Ishikawa (cell line): Measurements from ENCODE around the gene HOXD12.

Source experiments
- CEBPB ChIP-seq: IDR thresholded peaks from 2 replicates; pipeline ENCODE4 v1.6.1; 2012
- CREB1 ChIP-seq: IDR thresholded peaks from 2 replicates; pipeline ENCODE4 v1.6.1; 2012; ENCODE audit warnings: low read depth
- EGR1 ChIP-seq: IDR thresholded peaks from 2 replicates; pipeline ENCODE4 v1.6.1; 2012
- EP300 ChIP-seq: IDR thresholded peaks from 2 replicates; pipeline ENCODE4 v1.6.1; 2012; ENCODE audit warnings: borderline replicate concordance
- FOXM1 ChIP-seq: IDR thresholded peaks from 2 replicates; pipeline ENCODE4 v1.6.1; 2012; ENCODE audit warnings: low read depth, borderline replicate concordance
- MAX ChIP-seq: IDR thresholded peaks from 2 replicates; pipeline ENCODE4 v1.6.1; 2012
- NFIC ChIP-seq: IDR thresholded peaks from 2 replicates; pipeline ENCODE4 v1.6.1; 2012
- RAD21 ChIP-seq: IDR thresholded peaks from 2 replicates; pipeline ENCODE4 v1.6.1; 2012; ENCODE audit warnings: low read depth
- REST ChIP-seq: IDR thresholded peaks from 2 replicates; pipeline ENCODE4 v1.6.1; 2012; ENCODE audit warnings: low read depth, mild to moderate bottlenecking
- TAF1 ChIP-seq: IDR thresholded peaks from 2 replicates; pipeline ENCODE4 v1.6.1; 2012; ENCODE audit warnings: low read depth, mild to moderate bottlenecking
- TCF12 ChIP-seq: IDR thresholded peaks from 2 replicates; pipeline ENCODE4 v1.6.1; 2012; ENCODE audit warnings: low read depth
- TEAD4 ChIP-seq: IDR thresholded peaks from 2 replicates; pipeline ENCODE4 v1.6.1; 2012
- YY1 ChIP-seq: IDR thresholded peaks from 2 replicates; pipeline ENCODE4 v1.6.1; 2012; ENCODE audit warnings: low read depth
- ZBTB7A ChIP-seq: IDR thresholded peaks from 2 replicates; pipeline ENCODE4 v1.6.1; 2012; ENCODE audit warnings: low read depth
- TF ChIP-seq, protein P1 (sequence below): IDR thresholded peaks from 2 replicates; pipeline ENCODE4 v1.6.1; 2012

Gene HOXD12, protein sequence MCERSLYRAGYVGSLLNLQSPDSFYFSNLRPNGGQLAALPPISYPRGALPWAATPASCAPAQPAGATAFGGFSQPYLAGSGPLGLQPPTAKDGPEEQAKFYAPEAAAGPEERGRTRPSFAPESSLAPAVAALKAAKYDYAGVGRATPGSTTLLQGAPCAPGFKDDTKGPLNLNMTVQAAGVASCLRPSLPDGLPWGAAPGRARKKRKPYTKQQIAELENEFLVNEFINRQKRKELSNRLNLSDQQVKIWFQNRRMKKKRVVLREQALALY

GRCh38 chr2:176099728-176100546 is at the start of gene HOXD12:
Gene HOXD12 (plus strand): TSS chr2:176099795. CDS start chr2:176099802, 7 bp downstream.
- TF ChIP-seq, protein P1, sequence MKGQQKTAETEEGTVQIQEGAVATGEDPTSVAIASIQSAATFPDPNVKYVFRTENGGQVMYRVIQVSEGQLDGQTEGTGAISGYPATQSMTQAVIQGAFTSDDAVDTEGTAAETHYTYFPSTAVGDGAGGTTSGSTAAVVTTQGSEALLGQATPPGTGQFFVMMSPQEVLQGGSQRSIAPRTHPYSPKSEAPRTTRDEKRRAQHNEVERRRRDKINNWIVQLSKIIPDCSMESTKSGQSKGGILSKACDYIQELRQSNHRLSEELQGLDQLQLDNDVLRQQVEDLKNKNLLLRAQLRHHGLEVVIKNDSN: no peak
- no peak for TF ChIP-seq ZBTB7A
- no peak for TF ChIP-seq RAD21
- TF ChIP-seq YY1: no peak
- no peak for TF ChIP-seq EP300
- TF ChIP-seq CREB1: no peak
- no peak for TF ChIP-seq NFIC
- no peak for TF ChIP-seq EGR1
- TF ChIP-seq TEAD4: no peak
- no peak for TF ChIP-seq TAF1
- no peak for TF ChIP-seq TCF12
- TF ChIP-seq MAX: no peak

- no peak for TF ChIP-seq FOXM1
- TF ChIP-seq TEAD4: no peak
- no peak for TF ChIP-seq ZBTB7A
- no peak for TF ChIP-seq EP300
- no peak for TF ChIP-seq YY1
Measured at GRCh38 chr2:176056406-176056805, 43.2 kb upstream of the HOXD12 start.

- no peak for TF ChIP-seq CREB1
- no peak for TF ChIP-seq MAX
- TF ChIP-seq FOXM1: no peak
- TF ChIP-seq NFIC: no peak
- no peak for TF ChIP-seq REST
- no peak for TF ChIP-seq RAD21
- TF ChIP-seq CEBPB: no peak
- TF ChIP-seq ZBTB7A: no peak
- TF ChIP-seq YY1: no peak
- no peak for TF ChIP-seq EP300
- TF ChIP-seq TAF1: no peak
- no peak for TF ChIP-seq TCF12
- no peak for TF ChIP-seq TEAD4
- no peak for TF ChIP-seq EGR1
- TF ChIP-seq, protein P1: no peak
Measured at GRCh38 chr2:176063958-176064357, 35.6 kb upstream of the HOXD12 start.

DNA sequence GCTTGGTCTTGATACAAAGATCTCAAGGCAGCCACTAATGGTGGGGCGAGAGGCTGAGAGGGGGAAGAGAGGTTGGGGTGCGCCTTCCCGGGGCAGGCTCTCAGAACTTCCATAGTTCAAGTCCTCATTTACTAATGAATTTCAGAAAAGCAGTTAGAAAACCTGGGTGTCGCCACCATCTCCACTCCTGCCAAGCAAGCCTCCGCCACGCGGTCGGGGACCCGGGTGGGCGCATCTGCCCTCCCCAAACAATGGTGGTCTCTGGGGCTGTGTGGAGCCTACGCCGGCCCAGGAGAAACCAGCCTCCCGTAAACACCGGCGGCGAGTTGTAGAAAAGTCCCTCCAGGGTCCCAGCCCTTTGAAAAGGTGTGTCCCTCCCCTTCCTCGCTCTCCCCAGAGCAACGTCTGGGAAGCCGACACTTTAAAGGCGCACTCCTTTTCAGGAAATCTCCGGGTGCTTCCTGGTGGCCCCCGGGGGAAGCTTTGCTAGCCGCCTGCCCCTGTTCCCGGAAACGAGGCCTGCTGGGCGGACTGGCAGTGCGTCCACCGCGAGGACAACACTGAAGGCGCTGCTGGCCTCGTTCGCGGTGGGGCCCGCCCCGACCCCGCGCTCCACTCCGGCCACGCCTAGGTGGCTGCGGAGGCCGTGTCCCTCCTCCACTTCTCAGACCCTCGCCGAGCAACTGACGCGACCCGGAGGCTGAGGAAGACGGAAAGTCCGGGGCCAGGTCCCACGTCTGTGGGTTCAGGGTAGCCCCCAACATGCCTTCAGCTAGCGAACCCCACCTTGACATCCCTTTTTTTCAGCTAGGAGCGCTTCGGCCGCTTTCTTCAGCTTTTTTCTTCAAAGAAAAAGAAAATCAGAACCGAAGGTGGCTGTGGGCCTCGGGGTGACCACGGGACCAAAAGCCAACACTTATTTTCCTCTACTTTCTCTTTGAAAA is 32.7 kb upstream of the HOXD12 start:
- no peak for TF ChIP-seq FOXM1
- TF ChIP-seq TEAD4: no peak
- no peak for TF ChIP-seq NFIC
- TF ChIP-seq TAF1: no peak
- no peak for TF ChIP-seq REST
- TF ChIP-seq, protein P1: no peak
